CD14-positive monocyte (primary cell): ENCODE measurements around the gene RMC1. TPM values are rescaled to one million over a fixed set of nuclear protein-coding genes. Genes with fewer than 3 reads are reported as not detected.
A peak's percentile ranks its signal among the peaks of the same experiment; 100 is the strongest.

Experiments
- DNase-seq, 3 donors: peaks; one replicate each; pipeline ENCODE4 v3.0.0-alpha.2; 2011 to 2022
- H2AFZ ChIP-seq: 2 replicates; pipeline ENCODE4 v1.6.0; 2012; ENCODE audit warnings: mild to moderate bottlenecking, low read depth, low read length, inconsistent platforms; ENCODE audit not compliant: insufficient read depth, poor library complexity, severe bottlenecking
- H3K27ac ChIP-seq, 2 donors: 1 replicate in 1 of 2; 2 replicates in 1 of 2; pipeline ENCODE4 v1.5.1; 2012 to 2013; ENCODE audit warnings: low read length in 2 of 2, control low read depth in 1 of 2, inconsistent platforms in 1 of 2, low read depth in 1 of 2, mild to moderate bottlenecking in 1 of 2
- H3K27me3 ChIP-seq, 2 donors: one replicate each; pipeline versions ENCODE4 v1.6.0 to v1.6.1; 2011 to 2013; ENCODE audit warnings: low read length in 2 of 2; ENCODE audit not compliant: control insufficient read depth in 2 of 2, insufficient read depth in 2 of 2
- H3K36me3 ChIP-seq, 2 donors: replicated peaks in 1 of 2; 1 replicate in 1 of 2; 2 replicates in 1 of 2; pipeline versions ENCODE4 v1.5.1 to v1.6.1; 2012 to 2013; ENCODE audit warnings: low read length in 2 of 2, control low read depth in 1 of 2, inconsistent platforms in 1 of 2, mild to moderate bottlenecking in 1 of 2; ENCODE audit not compliant: insufficient read depth in 2 of 2, control insufficient read depth in 1 of 2
- H3K4me1 ChIP-seq, 2 donors: 1 replicate in 1 of 2; 2 replicates in 1 of 2; pipeline versions ENCODE4 v1.5.1 to v1.6.1; 2012 to 2013; ENCODE audit warnings: low read length in 2 of 2, control low read depth in 1 of 2, inconsistent platforms in 1 of 2, mild to moderate bottlenecking in 1 of 2, moderate library complexity in 1 of 2; ENCODE audit not compliant: insufficient read depth in 2 of 2, control insufficient read depth in 1 of 2
- H3K4me2 ChIP-seq: replicated peaks from 2 replicates; pipeline ENCODE3; 2012; ENCODE audit warnings: low read length, moderate library complexity, mild to moderate bottlenecking; ENCODE audit not compliant: poor library complexity, severe bottlenecking; ENCODE audit errors: extremely low read depth
- H3K4me3 ChIP-seq, 3 experiments: fragments of 200-600 bp in 1 of 3; sonication (generic) in 1 of 3; replicated peaks in 1 of 3; 1 replicate in 2 of 3; 2 replicates in 1 of 3; pipeline ENCODE4 v1.5.1; 2011 to 2013; ENCODE audit warnings: low read length in 3 of 3, mild to moderate bottlenecking in 3 of 3, control low read depth in 2 of 3, low read depth in 2 of 3, inconsistent platforms in 1 of 3, moderate library complexity in 1 of 3
- H3K79me2 ChIP-seq: 2 replicates; pipeline ENCODE4 v1.6.0; 2012; ENCODE audit warnings: mild to moderate bottlenecking, control low read depth, inconsistent platforms, low read length, moderate library complexity; ENCODE audit not compliant: insufficient read depth
- H3K9ac ChIP-seq: 2 replicates; pipeline ENCODE4 v1.6.0; 2017; ENCODE audit warnings: low read length, mild to moderate bottlenecking; ENCODE audit not compliant: insufficient read depth, poor library complexity, severe bottlenecking
- H3K9me3 ChIP-seq, 2 donors: replicated peaks in 1 of 2; 1 replicate in 1 of 2; 2 replicates in 1 of 2; pipeline versions ENCODE4 v1.5.1 to v1.6.1; 2012 to 2013; ENCODE audit warnings: low read length in 2 of 2, control low read depth in 1 of 2; ENCODE audit not compliant: control insufficient read depth in 1 of 2, insufficient read depth in 1 of 2
- H4K20me1 ChIP-seq: 2 replicates; pipeline ENCODE4 v1.6.0; 2012; ENCODE audit warnings: mild to moderate bottlenecking, low read length, control low read depth, moderate library complexity; ENCODE audit not compliant: insufficient read depth
- H3K27ac Mint-ChIP-seq, 7 donors: one replicate each; pipeline ENCODE4 v1.8.0; 2020; ENCODE audit warnings: mild to moderate bottlenecking in 7 of 7, mixed read lengths in 7 of 7, moderate library complexity in 6 of 7, inconsistent platforms in 2 of 7
- H3K27me3 Mint-ChIP-seq, 3 donors: one replicate each; pipeline ENCODE4 v1.8.0; 2021 to 2022; ENCODE audit warnings: low read depth in 3 of 3, mild to moderate bottlenecking in 3 of 3, mixed read lengths in 3 of 3, moderate library complexity in 3 of 3, inconsistent platforms in 1 of 3
- H3K36me3 Mint-ChIP-seq, 2 donors: one replicate each; pipeline ENCODE4 v1.8.0; 2020; ENCODE audit warnings: mixed read lengths in 2 of 2, inconsistent platforms in 1 of 2, mild to moderate bottlenecking in 1 of 2
- H3K4me1 Mint-ChIP-seq: one replicate; pipeline ENCODE4 v1.8.0; 2020; ENCODE audit warnings: mild to moderate bottlenecking, mixed read lengths
- H3K4me3 Mint-ChIP-seq, 2 donors: one replicate each; pipeline ENCODE4 v1.8.0; 2020; ENCODE audit warnings: mild to moderate bottlenecking in 2 of 2, mixed read lengths in 2 of 2, moderate library complexity in 1 of 2
- H3K9me3 Mint-ChIP-seq, 7 donors: one replicate each; pipeline ENCODE4 v1.8.0; 2020 to 2022; ENCODE audit warnings: mixed read lengths in 7 of 7, mild to moderate bottlenecking in 6 of 7, moderate library complexity in 6 of 7, inconsistent platforms in 2 of 7
- WGBS: methylation state at CpG from one replicate; pipeline ENCODE4 v1.1.5; 2013; ENCODE audit warnings: missing lambda C conversion rate; ENCODE audit not compliant: insufficient coverage; 5-methylcytosine and 5-hydroxymethylcytosine counted together
- intact Hi-C, 2 donors: fragments of 100-400 bp; cut with micrococcal nuclease; formaldehyde crosslinking; loops; one replicate each; pipeline versions ENCODE4 v1.15.0 to v1.15.1; 2023
- polyA plus RNA-seq, 3 donors: library from polyadenylated mRNA; depleted of rRNA in 1 of 3; unstranded in 2 of 3; stranded (reverse) in 1 of 3; fragments of 300-500 nt in 2 of 3; fragments of >200 nt in 1 of 3; fragmentation: Illumina TruSeq in 2 of 3; gene quantifications; 1 replicate in 2 of 3; 2 replicates in 1 of 3; pipeline ENCODE4 v1.2.3, GENCODE V29; 2012 to 2021
- TF ChIP-seq, protein P1 (sequence below): fragments of 200-600 bp; IDR thresholded peaks from one replicate; pipeline ENCODE4 v1.8.0; 2022; ENCODE audit warnings: antibody characterized with exemption, mild to moderate bottlenecking

Gene RMC1
- polyA plus RNA-seq, 3 donors: 21.9 to 70.8 (median 30.1) TPM

DNA sequence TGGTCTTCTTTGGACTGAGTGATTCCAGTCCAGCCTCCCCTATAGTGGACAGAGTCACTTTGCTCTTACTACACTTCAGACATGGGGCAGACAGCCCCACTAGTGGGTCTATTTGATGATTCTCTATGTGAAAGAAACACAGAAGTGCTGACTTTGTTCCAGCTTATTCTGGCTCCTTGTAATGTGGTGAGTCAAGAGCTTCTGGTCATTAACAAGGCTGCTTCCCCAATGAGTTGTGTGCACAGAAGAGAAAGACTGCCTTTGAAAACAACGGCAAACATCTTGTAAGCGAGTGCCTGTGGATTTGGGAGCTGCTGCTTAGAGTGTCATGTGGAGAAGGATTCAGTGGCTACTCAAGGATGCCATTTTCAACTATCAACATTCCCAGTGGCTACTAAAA, 39.1 kb downstream of the RMC1 start:
- WGBS: 100% methylated on average over 1 of the region's 2 CpGs

DNA sequence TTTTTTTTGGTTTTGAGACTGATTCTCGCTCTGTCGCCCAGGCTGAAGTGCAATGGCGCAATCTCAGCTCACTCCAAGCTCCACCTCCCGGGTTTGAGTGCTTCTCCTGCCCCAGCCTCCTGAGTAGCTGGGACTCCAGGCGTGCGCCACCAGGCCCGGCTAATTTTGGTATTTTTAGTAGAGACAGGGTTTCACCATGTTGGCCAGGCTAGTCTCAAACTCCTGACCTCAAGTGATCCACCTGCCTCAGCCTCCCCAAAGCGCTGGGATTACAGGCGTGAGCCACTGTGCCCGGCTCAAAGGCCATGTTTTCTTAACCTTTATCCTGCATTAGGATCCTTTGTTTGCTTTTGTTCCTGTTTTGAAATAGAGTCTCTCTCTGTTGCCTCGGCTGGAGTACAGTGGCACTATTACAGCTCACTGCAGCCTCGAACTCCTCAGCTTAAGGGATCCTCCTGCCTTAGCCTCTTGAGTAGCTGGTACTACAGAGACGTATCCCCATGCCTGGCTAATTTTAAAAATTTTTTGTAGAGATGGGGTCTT, 42.0 kb downstream of the RMC1 start:
- no peaks in the 10 kb centered on the region for H3K9me3 Mint-ChIP-seq
- 88% methylated on average over 5 of the region's 13 CpGs for WGBS
- no peak overlapping the region for H3K27ac Mint-ChIP-seq

More for the DNA sequence above, 39.1 kb downstream of the RMC1 start:
- Mint-ChIP-seq H3K36me3 (peaks cover 81 to 91% of the 10 kb centered on the region in 2 donors), H3K27ac (peak overlapping the region in 1 of 7 donors; percentile 37), H3K4me3 (peak overlapping the region in 1 of 2 donors; percentile 51), H3K4me1 (peaks cover 48% of the 10 kb centered on the region), H3K27me3 (peaks cover 0 to 11% (median 0%) of the 10 kb centered on the region in 3 donors), H3K9me3 (peaks cover 0 to 2% (median 0%) of the 10 kb centered on the region in 7 donors)
- peaks cover 52 to 74% of the 10 kb centered on the region in 2 donors for H3K36me3 ChIP-seq
- H3K4me3 ChIP-seq: no peak overlapping the region
- peaks cover 49 to 53% of the 10 kb centered on the region in 2 donors for H3K4me1 ChIP-seq
- peaks cover 30% of the 10 kb centered on the region for H4K20me1 ChIP-seq
- H2AFZ ChIP-seq: no peak overlapping the region
- intact Hi-C loops: no loop called here
- H3K4me2 ChIP-seq: no peak overlapping the region
- DNase-seq: no peak
- H3K9ac ChIP-seq: no peak overlapping the region
- H3K9me3 ChIP-seq: no peaks in the 10 kb centered on the region
- no peak overlapping the region for H3K27ac ChIP-seq
- TF ChIP-seq, protein P1, sequence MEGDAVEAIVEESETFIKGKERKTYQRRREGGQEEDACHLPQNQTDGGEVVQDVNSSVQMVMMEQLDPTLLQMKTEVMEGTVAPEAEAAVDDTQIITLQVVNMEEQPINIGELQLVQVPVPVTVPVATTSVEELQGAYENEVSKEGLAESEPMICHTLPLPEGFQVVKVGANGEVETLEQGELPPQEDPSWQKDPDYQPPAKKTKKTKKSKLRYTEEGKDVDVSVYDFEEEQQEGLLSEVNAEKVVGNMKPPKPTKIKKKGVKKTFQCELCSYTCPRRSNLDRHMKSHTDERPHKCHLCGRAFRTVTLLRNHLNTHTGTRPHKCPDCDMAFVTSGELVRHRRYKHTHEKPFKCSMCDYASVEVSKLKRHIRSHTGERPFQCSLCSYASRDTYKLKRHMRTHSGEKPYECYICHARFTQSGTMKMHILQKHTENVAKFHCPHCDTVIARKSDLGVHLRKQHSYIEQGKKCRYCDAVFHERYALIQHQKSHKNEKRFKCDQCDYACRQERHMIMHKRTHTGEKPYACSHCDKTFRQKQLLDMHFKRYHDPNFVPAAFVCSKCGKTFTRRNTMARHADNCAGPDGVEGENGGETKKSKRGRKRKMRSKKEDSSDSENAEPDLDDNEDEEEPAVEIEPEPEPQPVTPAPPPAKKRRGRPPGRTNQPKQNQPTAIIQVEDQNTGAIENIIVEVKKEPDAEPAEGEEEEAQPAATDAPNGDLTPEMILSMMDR: no peak
- H3K27me3 ChIP-seq: no peaks in the 10 kb centered on the region
- H3K79me2 ChIP-seq: peaks cover 3% of the 10 kb centered on the region

More for the DNA sequence above, 42.0 kb downstream of the RMC1 start:
- Mint-ChIP-seq H3K4me3 (no peak overlapping the region), H3K36me3 (peaks cover 81 to 91% of the 10 kb centered on the region in 2 donors), H3K4me1 (peaks cover 31% of the 10 kb centered on the region), H3K27me3 (peaks cover 0 to 3% (median 0%) of the 10 kb centered on the region in 3 donors)
- Histone ChIP-seq H2AFZ (no peak overlapping the region), H4K20me1 (peaks cover 14% of the 10 kb centered on the region), H3K27me3 (no peaks in the 10 kb centered on the region), H3K9me3 (no peaks in the 10 kb centered on the region), H3K4me2 (no peak overlapping the region), H3K4me3 (no peak overlapping the region), H3K79me2 (no peaks in the 10 kb centered on the region), H3K9ac (no peak overlapping the region), H3K27ac (no peak overlapping the region), H3K36me3 (peaks cover 52 to 85% of the 10 kb centered on the region in 2 donors), H3K4me1 (peaks cover 29% of the 10 kb centered on the region in 2 donors)
- intact Hi-C loops: no loop called here
- no peak for DNase-seq
- TF ChIP-seq, protein P1: no peak
